HCT116 (cell line): Measurements from ENCODE around the gene HDGFL3.

ENCODE experiments used
- CTCF ChIP-seq, 3 experiments: fragments of 200-600 bp in 1 of 3; sonication (generic) in 1 of 3; IDR thresholded peaks in 2 of 3; conservative IDR thresholded peaks in 1 of 3; 2 replicates each; pipeline ENCODE4 v1.5.1; 2012 to 2017; ENCODE audit warnings: low read depth in 2 of 3, low read length in 2 of 3, antibody characterized with exemption in 1 of 3, borderline replicate concordance in 1 of 3, control low read depth in 1 of 3, mild to moderate bottlenecking in 1 of 3, mixed read lengths in 1 of 3, mixed run types in 1 of 3, moderate library complexity in 1 of 3; ENCODE audit not compliant: insufficient read depth in 1 of 3
- EZH2 ChIP-seq: fragments of 200-600 bp; sonication (generic); IDR thresholded peaks from 2 replicates; pipeline ENCODE4 v1.6.1; 2017; ENCODE audit warnings: antibody characterized with exemption, mixed run types
- EZH2phosphoT487 ChIP-seq: fragments of 200-600 bp; IDR thresholded peaks from 2 replicates; pipeline ENCODE4 v1.6.1; 2018; ENCODE audit warnings: antibody characterized with exemption, borderline replicate concordance
- JUND ChIP-seq: IDR thresholded peaks from 2 replicates; pipeline ENCODE4 v1.6.1; 2012
- MAX ChIP-seq: IDR thresholded peaks from 2 replicates; pipeline ENCODE4 v1.6.1; 2012
- POLR2A ChIP-seq: IDR thresholded peaks from 2 replicates; pipeline ENCODE4 v1.7.0; 2011; ENCODE audit warnings: borderline replicate concordance; ENCODE audit not compliant: insufficient read depth, insufficient read length; ENCODE audit errors: extremely low read depth
- RAD21 ChIP-seq: IDR thresholded peaks from 2 replicates; pipeline ENCODE4 v1.6.1; 2012; ENCODE audit warnings: low read depth, mild to moderate bottlenecking
- REST ChIP-seq: IDR thresholded peaks from 2 replicates; pipeline ENCODE4 v1.6.1; 2012; ENCODE audit warnings: low read depth
- SRF ChIP-seq: IDR thresholded peaks from 2 replicates; pipeline ENCODE4 v1.6.1; 2012; ENCODE audit warnings: low read depth
- TCF7L2 ChIP-seq: IDR thresholded peaks from 2 replicates; pipeline ENCODE4 v1.7.0; 2011; ENCODE audit warnings: borderline replicate concordance, inconsistent platforms; ENCODE audit not compliant: insufficient read depth, insufficient read length; ENCODE audit errors: extremely low read depth
- ZNF274 ChIP-seq: fragments of 200-500 bp; sonication (Bioruptor generic); IDR thresholded peaks from 2 replicates; pipeline ENCODE4 v1.6.1; 2014; ENCODE audit warnings: mild to moderate bottlenecking, low read depth, low read length, inconsistent platforms

GRCh38 chr15:83104141-83104540 is 103.5 kb downstream of the HDGFL3 start:
- TF ChIP-seq EZH2 (no peak), JUND (no peak), TCF7L2 (no peak), POLR2A (no peak), CTCF (IDR thresholded peaks at IDR 0.05 in 2 of 3, conservative IDR thresholded peaks at IDR 0.05 in 1 of 3; ENCODE audit: borderline replicate concordance in 1 of 3, insufficient read depth in 1 of 3, low read depth in 2 of 3, low read length in 2 of 3) (no peak), MAX (no peak), SRF (no peak), REST (no peak), EZH2phosphoT487 (no peak), ZNF274 (no peak), RAD21 (no peak)
